Measurements from ENCODE around the gene CLINT1.
A peak's percentile ranks its signal among the peaks of the same experiment; 100 is the strongest.
"Not testable (repeated sequence)": the region's sequence is repeated elsewhere in the genome, so short reads cannot be mapped to it uniquely, and the experiment has no call there.

CLINT1 gene

DNA sequence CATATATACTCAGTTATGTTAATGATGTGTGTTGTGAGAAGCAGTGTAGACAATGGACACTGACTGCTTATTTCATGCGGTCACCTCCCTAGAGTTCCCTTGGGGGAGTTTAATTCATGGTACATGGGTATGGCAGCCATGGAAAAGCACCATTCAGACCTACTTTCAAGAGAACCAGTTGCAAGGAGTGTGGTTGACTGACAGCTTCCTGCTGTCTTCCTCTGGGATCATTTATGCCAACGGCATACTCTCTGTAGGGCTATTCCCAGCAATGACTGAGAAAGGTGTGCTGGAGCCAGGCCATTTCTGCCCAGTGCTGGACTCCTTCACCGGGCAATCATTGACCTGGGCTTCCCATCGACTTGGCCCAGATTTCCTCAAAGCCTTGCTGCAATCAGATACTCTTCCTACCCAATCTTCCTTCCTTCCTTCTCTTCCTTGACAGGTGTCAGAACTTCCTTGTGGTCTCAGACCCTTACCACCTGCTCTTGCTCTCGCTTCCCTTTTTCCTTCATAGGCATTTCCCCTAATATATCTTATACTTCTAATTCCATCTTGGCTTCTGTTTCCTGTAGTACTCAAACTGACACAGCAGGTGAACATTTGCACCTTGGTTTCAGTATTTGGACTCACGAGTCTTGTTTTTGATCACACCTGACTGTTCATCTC is 3.4 kb upstream of the CLINT1 start:
- no peak for DNase-seq

DNA sequence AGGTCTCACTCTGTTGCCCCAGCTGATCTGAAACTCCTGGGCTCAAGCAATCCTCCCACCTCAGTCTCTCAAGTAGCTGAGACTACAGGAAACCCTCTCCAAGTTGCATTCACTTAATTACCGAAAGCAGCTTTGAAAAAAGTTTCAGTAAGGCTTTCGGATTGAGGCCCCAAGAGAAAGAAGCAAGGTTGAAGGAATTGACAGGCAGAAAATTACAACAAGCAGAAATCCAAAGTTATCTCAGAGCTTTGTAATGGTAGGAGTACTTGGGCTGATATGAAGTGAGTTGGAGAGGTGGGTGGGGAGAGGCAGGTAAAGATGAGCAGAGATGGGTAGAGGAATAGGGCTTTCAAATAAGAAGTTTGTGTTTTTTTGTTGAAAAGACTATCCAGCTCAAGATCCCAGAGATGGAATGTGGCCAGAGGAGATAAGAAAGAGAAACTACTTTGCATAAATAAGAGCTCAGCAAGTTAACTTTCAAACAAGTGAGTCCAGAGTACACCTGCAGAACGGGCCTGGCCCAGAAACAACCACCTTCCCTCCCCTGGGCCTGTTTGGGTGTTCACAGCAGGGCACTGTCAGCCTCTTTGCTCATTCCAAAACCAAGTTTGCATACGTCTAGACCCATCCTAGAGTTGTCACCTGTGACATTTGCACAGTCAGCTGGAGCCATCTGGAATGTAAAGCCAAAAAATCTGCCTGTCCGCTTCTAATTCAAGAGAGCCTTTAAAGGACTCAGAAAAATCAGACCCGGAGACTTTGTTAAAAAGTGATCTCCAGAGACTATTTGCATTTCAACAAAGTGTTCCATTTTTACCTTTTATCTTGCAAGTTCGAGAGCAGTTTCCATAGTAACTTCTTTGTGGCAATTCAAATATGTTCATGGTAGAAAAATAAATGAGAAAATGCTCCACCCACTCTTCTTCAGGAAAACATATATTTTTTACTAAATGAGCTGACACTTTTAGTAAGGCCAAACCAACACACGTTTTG is 2.2 kb upstream of the CLINT1 start:
- peak; percentile 60 for DNase-seq

DNA sequence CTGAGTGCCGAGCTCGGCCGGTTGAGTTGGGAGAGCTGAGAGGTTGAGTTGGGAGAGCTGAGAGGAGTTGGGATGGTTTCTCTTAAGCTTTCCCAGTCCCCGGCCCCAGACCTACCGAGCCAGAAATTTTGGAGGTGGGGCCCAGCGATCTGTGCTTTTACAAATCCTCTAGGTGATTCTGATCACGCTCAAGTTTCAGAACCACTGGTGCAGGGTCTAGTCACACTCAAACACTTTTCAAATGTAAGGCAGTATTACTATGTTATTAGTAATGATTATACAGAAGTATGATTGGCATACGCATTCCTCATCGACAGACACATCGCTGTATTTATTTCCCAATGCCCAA is 256 bp upstream of the CLINT1 start:
- DNase-seq = no peak

DNA sequence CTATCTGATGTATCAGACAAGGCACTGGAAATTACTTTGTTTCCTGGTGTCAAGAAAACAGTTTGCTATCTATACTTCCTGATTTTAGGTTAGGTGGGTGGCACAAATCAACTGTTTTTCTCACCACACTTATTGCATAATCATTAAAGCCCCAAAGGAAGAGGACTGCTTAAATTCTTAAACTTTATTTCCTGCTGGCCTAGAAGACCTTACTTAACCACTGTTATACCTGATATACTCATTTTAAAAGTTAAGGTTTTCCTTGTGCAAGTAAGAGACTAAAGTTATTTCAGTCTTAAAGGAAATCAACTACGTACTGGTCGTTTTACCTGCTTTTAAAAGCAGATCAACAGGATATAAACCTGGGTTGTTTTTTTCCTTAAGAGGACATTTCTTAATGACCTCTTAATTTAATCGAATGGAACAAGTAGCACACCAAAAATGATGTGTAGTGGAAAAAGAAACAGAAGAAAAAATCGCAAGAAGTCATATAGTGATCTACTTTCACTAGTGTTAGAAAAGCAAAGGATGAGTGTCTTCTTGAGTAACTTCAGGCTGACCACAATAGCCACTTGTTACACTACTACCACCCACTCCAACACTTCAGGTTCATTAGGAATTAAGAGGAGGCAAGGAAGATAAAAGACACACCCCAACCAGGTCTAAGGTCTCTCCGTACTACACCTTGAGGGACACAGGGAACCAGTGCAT is 974 bp downstream of the CLINT1 start:
- no peak for DNase-seq

DNA sequence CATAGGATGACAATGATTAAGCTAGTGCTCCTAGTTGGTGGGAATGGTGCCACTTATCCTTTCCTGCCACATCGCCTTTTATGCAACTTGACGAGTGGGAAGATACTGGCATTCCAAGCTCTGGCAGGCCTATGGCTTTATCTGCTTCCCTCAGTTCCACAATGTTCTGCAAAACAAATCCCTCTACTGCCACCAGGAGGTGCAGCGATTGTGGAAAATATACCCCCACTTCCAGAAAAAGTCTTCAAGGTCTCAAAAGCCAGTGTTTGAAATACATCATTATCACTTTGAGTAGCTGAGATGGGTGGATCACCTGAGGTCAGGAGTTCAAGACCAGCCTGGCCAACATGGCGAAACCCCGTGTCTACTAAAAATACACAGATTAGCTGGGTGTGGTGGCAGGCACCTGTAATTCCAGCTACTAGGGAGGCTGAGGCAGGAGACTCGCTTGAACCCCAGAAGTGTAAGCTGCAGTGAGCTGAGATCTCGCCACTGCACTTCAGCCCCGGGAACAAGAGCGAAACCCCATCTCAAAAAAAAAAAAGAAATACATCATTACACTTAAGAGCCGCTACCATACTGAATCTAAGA is 3.4 kb downstream of the CLINT1 start:
- DNase-seq = peak; percentile 83

DNA sequence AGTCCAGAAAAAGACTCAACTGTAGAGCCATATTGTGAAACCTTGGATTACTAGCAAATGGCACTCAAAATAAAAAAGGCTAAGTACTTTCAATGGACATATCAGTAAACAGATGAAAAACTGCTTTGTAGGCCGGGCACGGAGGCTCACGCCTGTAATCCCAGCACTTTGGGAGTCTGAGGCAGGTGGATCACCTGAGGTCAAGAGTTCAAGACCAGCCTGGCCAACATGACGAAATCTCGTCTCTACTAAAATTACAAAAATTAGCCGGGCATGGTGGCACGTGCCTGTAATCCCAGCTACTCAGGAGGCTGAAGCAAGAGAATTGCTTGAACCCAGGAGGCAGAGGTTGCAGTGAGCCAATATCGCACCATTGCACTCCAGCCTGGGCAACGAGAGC is 5.6 kb downstream of the CLINT1 start:
- DNase-seq = not testable (repeated sequence)

DNA sequence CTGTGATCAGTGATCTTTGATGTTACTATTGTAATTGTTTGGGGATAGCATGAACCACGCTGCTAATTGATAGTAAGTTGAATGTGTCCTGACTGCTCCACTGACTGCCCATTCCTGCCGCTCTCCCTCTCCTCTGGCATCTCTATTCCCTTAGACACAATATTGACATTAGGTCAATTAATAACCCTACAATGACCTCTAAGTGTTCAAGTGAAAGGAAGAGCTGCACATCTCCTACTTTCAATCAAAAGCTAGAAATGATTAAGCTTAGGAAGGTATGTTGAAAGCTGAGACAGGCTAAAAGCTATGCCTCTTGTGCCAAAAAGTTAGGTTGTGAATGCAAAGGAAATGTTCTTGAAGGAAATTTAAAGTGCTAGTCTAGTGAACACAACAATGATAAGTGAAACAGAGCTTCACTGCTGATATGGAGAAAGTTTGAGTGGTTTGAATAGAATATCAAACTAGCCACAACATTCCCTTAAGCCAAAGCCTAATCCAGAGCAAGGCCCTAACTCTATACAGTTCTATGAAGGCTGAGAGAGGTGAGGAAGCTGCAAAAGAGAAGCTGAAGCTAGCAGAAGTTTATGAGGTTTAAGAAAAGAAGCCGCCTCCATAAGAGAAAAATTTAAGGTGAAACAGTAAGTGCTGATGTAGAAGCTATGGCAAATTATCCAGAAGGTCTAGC is 12.9 kb downstream of the CLINT1 start:
- DNase-seq = no peak

DNA sequence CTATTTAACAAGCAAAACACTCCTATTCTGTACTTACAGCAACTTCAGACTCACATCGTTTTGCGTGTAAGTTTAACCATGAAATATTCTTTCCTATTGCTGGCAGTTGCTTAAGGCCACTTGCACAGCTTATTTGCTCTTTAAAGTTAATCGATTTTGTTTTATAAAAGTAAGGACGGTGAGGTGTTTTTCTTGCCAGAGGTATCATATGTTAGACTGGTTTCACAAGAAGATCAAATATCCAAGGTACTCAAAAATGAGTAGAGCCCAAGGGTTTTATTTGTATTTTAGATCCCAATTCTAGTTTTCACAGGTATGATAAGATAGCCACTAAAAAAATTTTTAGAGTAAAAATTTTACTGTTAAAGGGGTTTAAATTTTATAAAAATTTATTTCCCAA is 16.2 kb downstream of the CLINT1 start:
- no peak for DNase-seq

DNA sequence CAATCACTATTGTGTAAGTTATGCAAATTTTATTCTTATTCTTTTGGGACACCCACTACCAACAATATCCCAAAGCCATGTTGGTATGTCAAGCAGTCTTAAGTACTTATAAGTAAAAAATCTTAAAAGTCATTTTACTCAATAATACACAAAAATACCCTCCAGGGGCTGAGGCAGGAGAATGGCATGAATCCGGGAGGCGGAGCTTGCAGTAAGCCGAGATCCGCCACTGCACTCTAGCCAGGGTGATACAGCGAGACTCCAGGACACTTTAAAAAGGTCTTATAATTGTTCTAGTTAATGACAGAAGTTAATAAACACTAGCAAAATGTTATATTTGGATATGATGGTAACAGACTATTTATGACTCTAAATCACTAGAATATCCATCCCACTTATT is 16.8 kb downstream of the CLINT1 start:
- DNase-seq = no peak

DNA sequence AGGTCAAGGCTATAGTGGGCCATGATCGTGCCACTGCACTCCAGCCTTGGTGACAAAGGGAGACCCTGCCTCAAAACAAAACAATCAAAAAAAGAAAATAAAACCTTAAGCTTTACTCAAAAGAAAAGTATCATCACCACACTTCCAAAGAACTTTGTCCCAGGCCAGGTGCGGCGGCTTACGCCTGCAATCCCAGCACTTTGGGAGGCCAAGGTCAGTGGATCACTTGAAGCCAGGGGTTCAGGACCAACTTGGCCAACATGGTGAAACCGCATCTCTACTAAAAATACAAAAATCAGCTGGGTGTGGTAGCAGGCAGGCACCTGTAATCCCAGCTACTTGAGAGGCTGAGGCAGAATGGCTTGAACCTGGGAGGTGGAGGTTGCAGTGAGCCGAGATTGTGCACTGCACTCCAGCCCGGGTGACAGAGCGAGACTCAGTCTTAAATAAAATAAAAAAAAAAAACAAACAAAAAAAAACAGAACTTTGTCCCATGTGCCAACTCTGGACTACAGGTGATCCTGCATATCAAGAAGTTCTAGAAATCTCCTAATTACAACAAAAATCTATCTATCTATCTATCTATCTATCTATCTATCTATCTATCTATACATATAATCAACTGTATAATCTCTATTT is 19.7 kb downstream of the CLINT1 start:
- no peak for DNase-seq

DNA sequence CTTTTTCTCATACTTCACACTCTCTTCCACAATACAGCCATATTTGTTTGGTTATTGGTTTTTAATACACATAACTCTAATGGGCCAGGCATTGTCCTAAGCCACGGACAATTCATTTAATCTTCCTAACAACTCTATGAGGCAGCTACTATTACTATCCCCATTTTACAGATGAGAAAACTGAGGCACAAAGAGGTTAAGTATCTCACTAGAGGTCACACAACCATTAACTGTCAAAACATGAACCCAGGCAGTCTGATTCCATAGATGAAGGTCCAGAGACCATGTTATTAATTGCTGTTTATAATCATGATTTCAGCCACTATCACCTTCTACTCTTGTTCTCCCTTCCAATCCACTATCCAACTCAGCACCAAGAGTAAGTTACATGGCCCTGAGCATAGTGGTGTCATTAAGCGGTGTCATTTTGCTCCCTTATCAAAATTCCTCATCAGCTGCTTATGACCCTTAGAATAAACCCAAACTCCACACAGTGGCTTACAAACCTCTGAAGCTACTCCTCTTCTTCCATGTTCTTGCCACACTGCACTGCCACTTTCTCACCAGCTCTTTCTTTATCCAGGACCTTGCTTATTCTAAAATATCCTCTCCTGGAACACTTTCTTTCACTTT is 22.7 kb downstream of the CLINT1 start:
- no peak for DNase-seq

DNA sequence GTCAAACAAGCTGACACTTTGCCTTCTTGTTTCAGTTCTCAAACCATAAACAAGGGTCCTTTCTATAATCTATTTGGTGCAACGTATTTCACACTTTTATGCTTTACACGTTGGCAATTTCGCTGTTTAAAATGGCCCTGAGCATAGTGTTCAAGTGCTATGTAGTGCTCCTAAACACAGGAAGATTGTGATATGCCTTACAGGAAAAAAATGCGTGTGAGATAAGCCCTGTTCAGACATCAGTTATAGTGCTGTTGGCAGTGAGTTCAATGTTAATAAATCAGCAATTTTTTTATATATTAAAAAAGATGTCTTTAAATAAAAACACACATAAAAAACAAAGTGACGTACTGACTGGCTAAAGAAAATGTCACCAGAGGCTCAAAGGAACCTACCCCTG is 23.9 kb downstream of the CLINT1 start:
- DNase-seq = no peak

DNA sequence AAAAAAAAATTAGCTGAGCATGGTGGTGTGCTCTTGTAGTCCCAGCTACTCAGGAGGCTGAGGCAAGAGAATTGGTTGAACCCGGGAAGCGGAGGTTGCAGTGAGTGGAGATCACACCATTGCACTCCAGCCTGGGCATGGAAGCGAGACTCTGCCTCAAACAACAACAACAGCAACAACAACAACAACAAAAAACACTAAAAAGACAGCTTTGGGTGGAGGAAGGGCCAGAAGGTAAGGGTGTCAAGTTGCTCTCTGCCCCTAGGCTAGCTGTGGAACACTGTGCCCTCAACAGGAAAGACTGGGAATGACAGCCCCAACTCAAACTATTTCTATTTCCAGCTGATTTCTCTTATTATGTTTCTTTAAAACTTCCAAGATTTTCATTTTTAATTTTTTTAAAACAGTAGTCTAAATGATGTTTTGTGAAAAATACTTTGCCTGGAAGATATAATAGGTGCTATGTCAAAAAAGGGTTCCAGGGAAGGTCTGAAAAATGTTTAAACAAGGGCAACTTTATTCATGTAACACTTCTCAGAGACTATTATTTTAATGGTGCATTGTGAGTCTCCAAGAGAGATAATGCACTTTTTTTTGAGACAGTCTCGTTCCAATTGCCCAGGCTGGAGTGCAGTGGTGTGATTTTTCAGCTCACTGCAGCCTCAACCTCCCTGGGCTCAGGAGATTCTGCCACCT is 29.9 kb downstream of the CLINT1 start:
- no peak for DNase-seq

DNA sequence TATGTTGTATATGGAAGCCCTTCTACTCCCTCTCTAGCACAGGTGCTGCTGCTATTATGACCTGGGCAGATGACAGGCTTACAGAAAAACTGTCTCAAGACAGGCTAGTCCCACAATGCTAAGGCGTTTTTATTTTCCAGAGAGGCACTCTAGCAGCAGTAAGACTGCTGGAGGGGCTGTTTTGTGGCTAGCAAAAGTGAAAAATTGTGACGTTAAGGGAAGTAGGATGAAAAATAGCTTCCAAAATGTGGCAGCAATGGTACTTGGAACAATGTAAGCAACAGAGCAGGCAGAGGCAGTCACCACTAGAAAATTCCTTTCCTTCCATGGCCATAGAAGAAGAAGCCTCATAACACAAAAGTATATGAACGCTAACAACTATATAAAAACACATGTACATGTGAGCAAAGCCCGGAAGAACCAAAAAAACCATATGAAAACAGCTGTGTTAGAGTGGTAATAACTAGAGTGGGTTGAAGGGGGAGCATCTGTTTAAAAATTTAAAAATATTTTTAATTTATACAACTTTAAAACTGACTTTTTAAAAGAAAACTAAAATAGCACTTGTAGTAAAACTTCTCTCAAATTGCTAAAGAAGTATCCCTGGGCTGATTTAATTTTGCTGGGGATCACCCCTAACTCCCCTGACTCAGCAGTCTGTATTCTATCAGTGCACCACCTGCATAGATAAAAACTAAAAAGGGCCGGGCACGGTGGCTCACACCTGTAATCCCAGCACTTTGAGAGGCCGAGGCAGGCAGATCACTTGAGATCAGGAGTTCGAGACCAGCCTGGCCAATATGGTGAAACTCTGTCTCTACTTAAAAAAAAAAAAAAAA is 30.6 kb downstream of the CLINT1 start:
- no peak for DNase-seq

DNA sequence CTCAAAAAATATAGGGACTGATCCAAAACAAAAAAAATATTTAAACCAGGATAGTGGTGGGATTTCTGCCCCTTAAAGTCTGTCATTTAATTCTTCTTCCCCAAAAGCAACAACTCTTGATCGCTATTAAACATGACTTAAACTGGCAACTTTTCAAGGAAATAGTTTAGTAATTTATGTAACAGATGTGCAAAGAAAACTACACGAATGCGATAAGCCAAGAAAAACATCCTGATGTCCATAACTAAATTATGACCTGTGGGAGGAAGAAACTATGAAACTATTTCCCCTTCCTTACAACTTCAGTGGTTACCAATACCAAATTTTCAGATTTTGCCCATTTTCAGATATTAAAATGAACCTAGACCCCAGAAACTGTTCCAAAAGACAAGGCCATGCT is 31.5 kb downstream of the CLINT1 start:
- DNase-seq = no peak

DNA sequence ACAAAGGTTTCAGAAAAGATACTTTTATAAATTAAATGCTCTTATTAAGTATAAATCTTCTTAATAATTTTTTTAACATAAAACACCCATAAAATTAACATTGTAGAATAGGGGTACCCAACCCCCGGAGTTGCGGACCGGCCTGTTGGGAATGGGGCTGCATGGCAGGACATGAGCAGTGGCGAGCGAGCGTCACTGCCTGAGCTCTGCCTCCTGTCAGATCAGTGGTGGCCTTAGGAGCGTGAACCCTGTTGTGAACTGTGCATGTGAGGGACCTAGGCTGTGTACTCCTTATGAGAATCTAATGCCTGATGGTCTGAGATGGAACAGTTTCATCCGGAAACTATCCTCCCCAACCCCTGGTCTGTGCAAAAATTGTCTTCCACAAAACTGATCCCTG is 35.3 kb downstream of the CLINT1 start:
- no peak for DNase-seq

DNA sequence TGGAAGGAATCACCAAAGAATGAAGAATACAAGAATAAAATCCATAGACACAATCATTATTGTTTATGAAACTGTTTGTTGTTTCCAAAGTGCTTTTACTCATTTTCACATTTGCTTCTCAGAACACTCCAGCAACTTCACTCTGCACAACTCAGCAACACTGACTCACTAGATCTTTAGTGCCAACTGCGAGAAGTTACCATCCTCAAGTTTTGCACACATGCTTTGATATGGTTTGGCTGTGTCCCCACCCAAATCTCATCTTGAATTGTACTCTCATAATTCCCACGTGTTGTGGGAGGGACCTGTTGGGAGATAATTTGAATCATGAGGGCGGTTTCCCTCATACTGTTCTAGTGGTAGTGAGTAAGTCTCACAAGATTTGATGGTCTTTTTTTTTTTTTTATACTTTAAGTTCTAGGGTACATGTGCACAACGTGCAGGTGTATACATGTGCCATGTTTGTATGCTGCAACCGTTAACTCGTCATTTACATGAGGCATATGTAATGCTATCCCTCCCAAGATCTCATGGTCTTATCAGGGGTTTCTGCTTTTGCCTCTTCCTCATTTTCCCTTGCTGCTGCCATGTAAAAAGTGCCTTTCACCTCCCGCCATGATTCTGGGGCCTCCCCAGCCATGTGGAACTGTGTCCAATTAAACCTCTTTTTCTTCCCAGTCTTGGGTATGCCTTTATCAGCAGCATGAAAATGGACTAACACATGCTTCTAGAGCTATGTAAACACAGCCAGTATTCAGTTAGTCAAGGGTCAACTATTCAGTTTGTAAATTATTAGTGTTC is 36.9 kb downstream of the CLINT1 start:
- no peak for DNase-seq

DNA sequence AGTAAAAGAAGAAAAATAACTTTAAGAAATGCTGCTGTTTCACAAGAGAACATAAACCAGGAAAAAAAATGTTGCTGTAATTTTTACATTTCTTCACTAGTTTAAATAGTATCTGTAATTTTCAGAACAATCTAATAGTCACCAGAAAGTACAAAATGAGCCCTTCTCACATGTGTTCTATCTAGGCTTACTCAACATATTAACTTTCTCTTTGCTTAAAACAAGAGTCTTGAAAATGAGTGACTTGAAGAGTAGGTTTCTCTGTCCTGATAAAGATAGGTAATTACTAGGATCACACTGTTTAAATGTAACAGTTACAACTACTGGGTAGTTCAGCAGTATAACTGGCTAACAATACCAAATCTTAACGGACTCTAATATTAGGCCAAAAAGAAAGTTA is 37.5 kb downstream of the CLINT1 start:
- DNase-seq = no peak

DNA sequence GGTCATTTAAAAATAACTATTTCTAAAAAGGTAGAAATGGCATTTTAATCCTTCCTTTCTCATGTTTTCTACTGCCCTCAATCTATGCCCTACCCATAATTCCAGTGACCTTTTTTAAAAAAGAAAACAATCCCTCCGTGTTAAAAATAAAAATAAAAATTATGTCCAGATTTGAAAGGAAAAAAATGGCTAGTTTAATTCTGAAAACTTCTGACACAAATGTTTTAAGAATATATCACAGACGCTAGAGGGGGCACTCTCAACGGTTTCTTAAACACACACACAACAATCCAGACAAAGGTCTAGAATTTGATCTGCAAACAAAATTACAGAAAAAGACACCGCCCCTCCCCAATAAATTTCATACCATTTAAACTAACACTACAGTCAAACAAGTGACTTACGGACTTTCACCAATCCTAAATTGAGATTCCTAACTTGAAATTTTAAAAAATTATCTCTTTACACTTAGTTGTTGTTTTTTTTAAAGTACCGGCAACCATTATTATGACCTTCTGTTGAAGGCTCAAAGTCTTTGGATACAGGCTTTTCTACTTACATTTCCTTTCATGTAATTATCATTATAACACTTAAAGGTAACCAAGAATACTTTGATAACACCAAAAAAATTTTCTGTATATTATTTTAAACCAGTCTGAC is 38.2 kb downstream of the CLINT1 start:
- DNase-seq = no peak
